HFFc6 (cell line): ENCODE data around the gene DGCR2. TPM values are rescaled to one million over a fixed set of nuclear protein-coding genes. Genes with fewer than 3 reads are reported as not detected.
"Not testable (repeated sequence)": the region's sequence is repeated elsewhere in the genome, so short reads cannot be mapped to it uniquely, and the experiment has no call there.

ENCODE experiments used
- DNase-seq: peaks from one replicate; pipeline ENCODE4 v3.0.0-alpha.2; 2018
- H3K27ac Mint-ChIP-seq: 2 replicates; pipeline ENCODE4 v1.8.0; 2020; ENCODE audit warnings: mild to moderate bottlenecking, mixed read lengths
- H3K27me3 Mint-ChIP-seq: 2 replicates; pipeline ENCODE4 v1.8.0; 2021; ENCODE audit warnings: mild to moderate bottlenecking, moderate library complexity, mixed read lengths; ENCODE audit not compliant: insufficient read depth
- H3K36me3 Mint-ChIP-seq: 2 replicates; pipeline ENCODE4 v1.8.0; 2021; ENCODE audit warnings: low read depth, mixed read lengths
- H3K4me1 Mint-ChIP-seq: 2 replicates; pipeline ENCODE4 v1.8.0; 2020; ENCODE audit warnings: low read depth, mixed read lengths
- H3K4me3 Mint-ChIP-seq: 2 replicates; pipeline ENCODE4 v1.8.0; 2020; ENCODE audit warnings: mild to moderate bottlenecking, moderate library complexity, mixed read lengths
- H3K9me3 Mint-ChIP-seq: 2 replicates; pipeline ENCODE4 v1.8.0; 2020; ENCODE audit warnings: mild to moderate bottlenecking, mixed read lengths
- CTCF ChIP-seq: fragments of 200-600 bp; sonication (generic); IDR thresholded peaks from 2 replicates; pipeline ENCODE4 v1.5.0; 2021; ENCODE audit warnings: antibody characterized with exemption, mild to moderate bottlenecking
- total RNA-seq, 6 experiments: library from RNA; stranded (reverse); fragmentation: NEBNext Ultra II Directional; extraction: Animal tissue kit (Norgen Biotek cat#: 25700); gene quantifications; 2 replicates in 1 of 6; 3 replicates in 5 of 6; pipeline ENCODE4 v1.2.3, GENCODE V29; 2021

DGCR2 gene
- total RNA-seq, 6 experiments from 2014 or later = 46.1 to 57.9 (median 53.7) TPM

GRCh38 chr22:19037282-19038163 lies 84.7 kb downstream of the DGCR2 start:
- no peak overlapping the region for H3K27ac Mint-ChIP-seq
- H3K4me1 Mint-ChIP-seq = no peaks in the 10 kb centered on the region
- DNase-seq = no peak
- H3K9me3 Mint-ChIP-seq = no peaks in the 10 kb centered on the region
- no peaks in the 10 kb centered on the region for H3K36me3 Mint-ChIP-seq
- peaks cover 3% of the 10 kb centered on the region for H3K27me3 Mint-ChIP-seq
- TF ChIP-seq CTCF = no peak
- no peak overlapping the region for H3K4me3 Mint-ChIP-seq

- H3K27me3 Mint-ChIP-seq = peaks cover 3% of the 10 kb centered on the region
- no peak overlapping the region for H3K4me3 Mint-ChIP-seq
- peak; percentile 16 for TF ChIP-seq CTCF
- no peak for DNase-seq
- no peaks in the 10 kb centered on the region for H3K4me1 Mint-ChIP-seq
- no peak overlapping the region for H3K27ac Mint-ChIP-seq
- H3K9me3 Mint-ChIP-seq = no peaks in the 10 kb centered on the region
- no peaks in the 10 kb centered on the region for H3K36me3 Mint-ChIP-seq
Measured at GRCh38 chr22:19036523-19037273, 85.5 kb downstream of the DGCR2 start.

GRCh38 chr22:19036229-19036522 lies 86.0 kb downstream of the DGCR2 start:
- TF ChIP-seq CTCF = no peak
- Mint-ChIP-seq H3K27me3 (peaks cover 7% of the 10 kb centered on the region), H3K4me1 (no peaks in the 10 kb centered on the region), H3K9me3 (no peaks in the 10 kb centered on the region), H3K27ac (no peak overlapping the region), H3K4me3 (no peak overlapping the region), H3K36me3 (no peaks in the 10 kb centered on the region)
- DNase-seq = no peak

- no peaks in the 10 kb centered on the region for H3K4me1 Mint-ChIP-seq
- no peak overlapping the region for H3K27ac Mint-ChIP-seq
- no peaks in the 10 kb centered on the region for H3K9me3 Mint-ChIP-seq
- DNase-seq = no peak
- no peak overlapping the region for H3K4me3 Mint-ChIP-seq
- H3K27me3 Mint-ChIP-seq = peaks cover 7% of the 10 kb centered on the region
- TF ChIP-seq CTCF = no peak; the same call in 1 of the 2 replicates
- no peaks in the 10 kb centered on the region for H3K36me3 Mint-ChIP-seq
Measured at GRCh38 chr22:19035474-19036228, 86.6 kb downstream of the DGCR2 start.

GRCh38 chr22:19035126-19035473 lies 87.1 kb downstream of the DGCR2 start:
- H3K27me3 Mint-ChIP-seq = peaks cover 11% of the 10 kb centered on the region
- H3K4me1 Mint-ChIP-seq, H3K27ac Mint-ChIP-seq, H3K36me3 Mint-ChIP-seq, DNase-seq, H3K9me3 Mint-ChIP-seq, H3K4me3 Mint-ChIP-seq: not testable (repeated sequence)

GRCh38 chr22:19034724-19035120 lies 87.5 kb downstream of the DGCR2 start:
- DNase-seq, H3K9me3 Mint-ChIP-seq, H3K4me3 Mint-ChIP-seq, H3K4me1 Mint-ChIP-seq, H3K36me3 Mint-ChIP-seq, H3K27ac Mint-ChIP-seq: not testable (repeated sequence)
- H3K27me3 Mint-ChIP-seq = peaks cover 11% of the 10 kb centered on the region

GRCh38 chr22:19034031-19034723 lies 88.0 kb downstream of the DGCR2 start:
- DNase-seq, H3K9me3 Mint-ChIP-seq, H3K4me3 Mint-ChIP-seq, H3K4me1 Mint-ChIP-seq, H3K27ac Mint-ChIP-seq, H3K36me3 Mint-ChIP-seq: not testable (repeated sequence)
- peaks cover 11% of the 10 kb centered on the region for H3K27me3 Mint-ChIP-seq

GRCh38 chr22:19033568-19033905 lies 88.7 kb downstream of the DGCR2 start:
- not testable (repeated sequence) for H3K4me1 Mint-ChIP-seq, DNase-seq, H3K36me3 Mint-ChIP-seq, H3K9me3 Mint-ChIP-seq, H3K4me3 Mint-ChIP-seq, H3K27ac Mint-ChIP-seq
- H3K27me3 Mint-ChIP-seq = peaks cover 11% of the 10 kb centered on the region
